ENCODE results near the gene RCSD1.

DNA sequence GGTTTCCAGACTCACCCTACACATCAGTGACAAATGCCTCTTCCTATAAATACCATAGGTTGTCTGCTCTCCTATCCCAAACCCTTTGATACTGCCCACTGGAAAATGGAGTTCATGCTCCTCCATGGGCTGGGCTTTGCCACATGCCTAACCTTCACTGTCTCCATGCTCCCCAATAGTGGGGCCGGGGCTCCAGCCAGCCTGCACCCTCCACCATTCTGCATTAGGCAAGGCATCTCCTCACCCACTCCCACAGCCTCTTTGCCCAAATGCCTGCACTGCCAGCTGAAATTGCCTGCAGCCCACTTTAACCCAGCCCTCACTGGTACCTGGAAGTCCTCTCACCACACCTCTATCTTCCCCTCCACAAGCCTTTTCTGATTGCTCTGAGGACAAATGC lies 73.5 kb downstream of the RCSD1 start:
- TF ChIP-seq, protein P1, sequence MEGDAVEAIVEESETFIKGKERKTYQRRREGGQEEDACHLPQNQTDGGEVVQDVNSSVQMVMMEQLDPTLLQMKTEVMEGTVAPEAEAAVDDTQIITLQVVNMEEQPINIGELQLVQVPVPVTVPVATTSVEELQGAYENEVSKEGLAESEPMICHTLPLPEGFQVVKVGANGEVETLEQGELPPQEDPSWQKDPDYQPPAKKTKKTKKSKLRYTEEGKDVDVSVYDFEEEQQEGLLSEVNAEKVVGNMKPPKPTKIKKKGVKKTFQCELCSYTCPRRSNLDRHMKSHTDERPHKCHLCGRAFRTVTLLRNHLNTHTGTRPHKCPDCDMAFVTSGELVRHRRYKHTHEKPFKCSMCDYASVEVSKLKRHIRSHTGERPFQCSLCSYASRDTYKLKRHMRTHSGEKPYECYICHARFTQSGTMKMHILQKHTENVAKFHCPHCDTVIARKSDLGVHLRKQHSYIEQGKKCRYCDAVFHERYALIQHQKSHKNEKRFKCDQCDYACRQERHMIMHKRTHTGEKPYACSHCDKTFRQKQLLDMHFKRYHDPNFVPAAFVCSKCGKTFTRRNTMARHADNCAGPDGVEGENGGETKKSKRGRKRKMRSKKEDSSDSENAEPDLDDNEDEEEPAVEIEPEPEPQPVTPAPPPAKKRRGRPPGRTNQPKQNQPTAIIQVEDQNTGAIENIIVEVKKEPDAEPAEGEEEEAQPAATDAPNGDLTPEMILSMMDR (IDR thresholded peaks at IDR 0.05; ENCODE audit: low read length): no peak
- TF ChIP-seq EZH2 (IDR thresholded peaks at IDR 0.05; ENCODE audit: borderline replicate concordance, low read length): no peak

Measured in OCI-LY1 (cell line).